SK-N-SH (cell line): Measurements from ENCODE around the gene ETHE1. TPM values are rescaled to one million over a fixed set of nuclear protein-coding genes. Genes with fewer than 3 reads are reported as not detected.
A peak's percentile ranks its signal among the peaks of the same experiment; 100 is the strongest.

ENCODE experiments used
- CTCF ChIA-PET: fragments of 300-600, 350-600 bp; formaldehyde crosslinking; extraction: SDS; loops from one replicate; lab custom pipeline; 2021; lab: Yijun Ruan, JAX
- POLR2A ChIA-PET: fragments of 350-600 bp; sonication (Branson Sonifier 250); formaldehyde crosslinking; extraction: SDS; loops from one replicate; lab custom pipeline; 2020; ENCODE audit warnings: antibody characterized with exemption, inconsistent platforms; lab: Yijun Ruan, JAX
- DNase-seq: peaks from one replicate; pipeline ENCODE4 v3.0.0; 2012
- H2AFZ ChIP-seq: fragments of 200-600 bp; sonication (generic); 2 replicates; pipeline ENCODE4 v1.8.1; 2016; ENCODE audit warnings: antibody characterized with exemption, mild to moderate bottlenecking, low read depth
- H3F3A ChIP-seq: fragments of 200-600 bp; sonication (generic); replicated peaks from 2 replicates; pipeline ENCODE3; 2016; ENCODE audit warnings: antibody characterized with exemption, mild to moderate bottlenecking; ENCODE audit not compliant: insufficient read depth
- H3K27ac ChIP-seq, 2 experiments: fragments of 200-500 bp in 1 of 2; fragments of 200-600 bp in 1 of 2; sonication (Bioruptor generic) in 1 of 2; sonication (generic), shearing (Covaris generic) in 1 of 2; 2 replicates each; pipeline versions ENCODE4 v1.5.1 to v1.6.1; 2014 to 2016; ENCODE audit warnings: low read depth in 2 of 2, inconsistent platforms in 1 of 2, low read length in 1 of 2, mild to moderate bottlenecking in 1 of 2, mixed read lengths in 1 of 2
- H3K27me3 ChIP-seq: fragments of 200-600 bp; sonication (generic), shearing (Covaris generic); 2 replicates; pipeline ENCODE4 v1.6.1; 2016; ENCODE audit warnings: mixed run types; ENCODE audit not compliant: insufficient read depth
- H3K36me3 ChIP-seq, 2 experiments: fragments of 200-500 bp in 1 of 2; fragments of 200-600 bp in 1 of 2; sonication (Bioruptor generic) in 1 of 2; sonication (generic) in 1 of 2; replicated peaks in 1 of 2; 2 replicates each; pipeline versions ENCODE3 to v1.5.1; 2014 to 2016; ENCODE audit warnings: low read length in 1 of 2, mild to moderate bottlenecking in 1 of 2; ENCODE audit not compliant: insufficient read depth in 2 of 2, control insufficient read depth in 1 of 2
- H3K4me1 ChIP-seq, 2 experiments: fragments of 200-500 bp in 1 of 2; fragments of 200-600 bp in 1 of 2; sonication (Bioruptor generic) in 1 of 2; sonication (generic), shearing (Covaris generic) in 1 of 2; 2 replicates each; pipeline versions ENCODE4 v1.5.1 to v1.6.1; 2014 to 2016; ENCODE audit warnings: low read depth in 1 of 2, low read length in 1 of 2, mixed run types in 1 of 2; ENCODE audit not compliant: insufficient read depth in 2 of 2, control insufficient read depth in 1 of 2
- H3K4me2 ChIP-seq: fragments of 200-600 bp; sonication (generic), shearing (Covaris generic); 2 replicates; pipeline ENCODE4 v1.6.1; 2017; ENCODE audit warnings: mixed run types
- H3K4me3 ChIP-seq, 2 experiments: fragments of 200-500 bp in 1 of 2; fragments of 200-600 bp in 1 of 2; sonication (Bioruptor generic) in 1 of 2; sonication (generic), shearing (Covaris generic) in 1 of 2; 2 replicates each; pipeline versions ENCODE4 v1.5.1 to v1.8.1; 2014 to 2016; ENCODE audit warnings: low read depth in 2 of 2, inconsistent platforms in 1 of 2, low read length in 1 of 2, mild to moderate bottlenecking in 1 of 2, mixed read lengths in 1 of 2, moderate library complexity in 1 of 2
- H3K79me2 ChIP-seq: fragments of 200-600 bp; sonication (generic); 2 replicates; pipeline ENCODE4 v1.8.1; 2017; ENCODE audit warnings: mild to moderate bottlenecking; ENCODE audit not compliant: insufficient read depth
- H3K9ac ChIP-seq: fragments of 200-600 bp; sonication (generic); 2 replicates; pipeline ENCODE4 v1.6.1; 2017; ENCODE audit warnings: mixed run types
- H3K9me2 ChIP-seq: fragments of 200-600 bp; sonication (generic); 2 replicates; pipeline ENCODE4 v1.6.1; 2017; ENCODE audit warnings: mixed run types
- H3K9me3 ChIP-seq: fragments of 200-600 bp; sonication (generic); 2 replicates; pipeline ENCODE4 v1.6.1; 2017; ENCODE audit warnings: mixed run types, mild to moderate bottlenecking, moderate library complexity
- H4K20me1 ChIP-seq: fragments of 200-600 bp; sonication (generic); 2 replicates; pipeline ENCODE4 v1.6.1; 2017; ENCODE audit warnings: mild to moderate bottlenecking, mixed run types; ENCODE audit not compliant: insufficient read depth
- CHD2 ChIP-seq: fragments of 150-350 bp; IDR thresholded peaks from 2 replicates; pipeline ENCODE4 v1.6.1; 2018; ENCODE audit warnings: low read length; ENCODE audit not compliant: partially characterized antibody
- ELF1 ChIP-seq: IDR thresholded peaks from 2 replicates; pipeline ENCODE4 v1.4.0; 2012
- FOXJ3 ChIP-seq: sonication (generic); formaldehyde crosslinking; IDR thresholded peaks from 2 replicates; pipeline ENCODE4 v1.5.1; 2020; ENCODE audit warnings: mild to moderate bottlenecking, missing genetic modification reagents
- FOXM1 ChIP-seq: IDR thresholded peaks from 2 replicates; pipeline ENCODE4 v1.4.0; 2012; ENCODE audit warnings: low read depth, mild to moderate bottlenecking
- GATA2 ChIP-seq: sonication (generic); formaldehyde crosslinking; IDR thresholded peaks from 2 replicates; pipeline ENCODE4 v1.5.0; 2020; ENCODE audit warnings: mild to moderate bottlenecking, missing genetic modification reagents
- MAX ChIP-seq: IDR thresholded peaks from 2 replicates; pipeline ENCODE4 v1.4.0; 2012; ENCODE audit warnings: low read depth
- MEF2A ChIP-seq: IDR thresholded peaks from 2 replicates; pipeline ENCODE4 v1.4.0; 2012; ENCODE audit warnings: low read depth, borderline replicate concordance
- MXI1 ChIP-seq: IDR thresholded peaks from 2 replicates; pipeline ENCODE4 v1.6.1; 2012; ENCODE audit warnings: mild to moderate bottlenecking, low read depth, low read length, improper control_type of control experiment
- NFIC ChIP-seq: IDR thresholded peaks from 2 replicates; pipeline ENCODE4 v1.4.0; 2012; ENCODE audit warnings: borderline replicate concordance
- POLR2AphosphoS5 ChIP-seq: IDR thresholded peaks from 2 replicates; pipeline ENCODE4 v1.6.1; 2012; ENCODE audit warnings: low read depth, low read length
- RCOR1 ChIP-seq: fragments of 150-350 bp; IDR thresholded peaks from 2 replicates; pipeline ENCODE4 v1.6.1; 2017; ENCODE audit warnings: antibody characterized with exemption, low read length
- RXRA ChIP-seq: IDR thresholded peaks from 2 replicates; pipeline ENCODE4 v1.4.0; 2012; ENCODE audit warnings: low read depth, mild to moderate bottlenecking, borderline replicate concordance
- SMC3 ChIP-seq: IDR thresholded peaks from 2 replicates; pipeline ENCODE4 v1.6.1; 2012; ENCODE audit warnings: low read depth, low read length, improper control_type of control experiment
- TAF1 ChIP-seq: IDR thresholded peaks from 2 replicates; pipeline ENCODE4 v1.6.1; 2012; ENCODE audit warnings: low read depth, mild to moderate bottlenecking, low read length, moderate library complexity, borderline replicate concordance
- TEAD4 ChIP-seq: IDR thresholded peaks from 2 replicates; pipeline ENCODE4 v1.4.0; 2012; ENCODE audit warnings: mild to moderate bottlenecking, borderline replicate concordance; ENCODE audit not compliant: insufficient read depth
- USF1 ChIP-seq: IDR thresholded peaks from 2 replicates; pipeline ENCODE4 v1.4.0; 2012; ENCODE audit warnings: low read depth, borderline replicate concordance
- USF2 ChIP-seq: fragments of 150-350 bp; IDR thresholded peaks from 2 replicates; pipeline ENCODE4 v1.6.1; 2017; ENCODE audit warnings: antibody characterized with exemption, low read length, low read depth, borderline replicate concordance
- ZBTB33 ChIP-seq: IDR thresholded peaks from 2 replicates; pipeline ENCODE4 v1.4.0; 2012; ENCODE audit warnings: low read depth, borderline replicate concordance
- WGBS: methylation state at CpG from one replicate; pipeline ENCODE4 v1.1.6; 2017; ENCODE audit warnings: low lambda C conversion rate; 5-methylcytosine and 5-hydroxymethylcytosine counted together
- polyA plus RNA-seq, 3 experiments: library from polyadenylated mRNA; depleted of rRNA; stranded (reverse); fragments of >200 nt; gene quantifications; 2 replicates each; pipeline ENCODE4 v1.2.3, GENCODE V29; 2012

The ETHE1 gene
- polyA plus RNA-seq, 1 of the 3 experiments (the other 2 are of a cell fraction), result 86.2 TPM

GRCh38 chr19:43467276-43467675, 59.7 kb downstream of the ETHE1 start:
- no peak overlapping the region for H3K27ac ChIP-seq
- peaks cover 8% of the 10 kb centered on the region for H3F3A ChIP-seq
- ChIA-PET CTCF (interaction anchor here (1.5 to 2.5 kb wide), 3 partner anchors 20 to 52 kb away, joined by 4 to 9 read pairs (median 4); no protein-coding TSS in a partner anchor), POLR2A (no interaction called here)
- no peaks in the 10 kb centered on the region for H3K36me3 ChIP-seq
- H3K9me2 ChIP-seq, result no peaks in the 10 kb centered on the region
- H4K20me1 ChIP-seq, result no peaks in the 10 kb centered on the region
- no peaks in the 10 kb centered on the region for H3K79me2 ChIP-seq
- H3K9me3 ChIP-seq, result no peaks in the 10 kb centered on the region
- H3K9ac ChIP-seq, result no peak overlapping the region
- peak overlapping the region; percentile 59; the same call in 1 of the 2 replicates for H2AFZ ChIP-seq
- DNase-seq, result no peak
- no peak overlapping the region for H3K4me2 ChIP-seq
- H3K4me1 ChIP-seq, result peaks cover 0 to 10% of the 10 kb centered on the region in 2 experiments; a peak in 1 of 4 replicates
- no peaks in the 10 kb centered on the region for H3K27me3 ChIP-seq
- H3K4me3 ChIP-seq, result no peak overlapping the region
- WGBS, result 76% methylated on average over 6 of the region's 6 CpGs
- no peak for TF ChIP-seq MAX
- no peak for TF ChIP-seq MXI1
- TF ChIP-seq TEAD4, result no peak
- TF ChIP-seq NFIC, result no peak
- TF ChIP-seq POLR2AphosphoS5, result no peak
- no peak for TF ChIP-seq GATA2 (CRISPR knock-in tag)
- TF ChIP-seq FOXJ3 (CRISPR knock-in tag), result no peak
- no peak for TF ChIP-seq USF1
- no peak for TF ChIP-seq ZBTB33
- TF ChIP-seq FOXM1, result no peak
- TF ChIP-seq RCOR1, result no peak
- TF ChIP-seq USF2, result no peak
- TF ChIP-seq RXRA, result no peak
- TF ChIP-seq SMC3, result no peak
- TF ChIP-seq TAF1, result no peak
- no peak for TF ChIP-seq MEF2A
- TF ChIP-seq ELF1, result no peak
- TF ChIP-seq CHD2, result no peak
